Liver (tissue), 9 donors: ENCODE results near the gene MNS1. TPM values are rescaled to one million over a fixed set of nuclear protein-coding genes. Genes with fewer than 3 reads are reported as not detected.
"Not testable (repeated sequence)": the region's sequence is repeated elsewhere in the genome, so short reads cannot be mapped to it uniquely, and the experiment has no call there.

Source experiments
- DNase-seq: peaks from one replicate; pipeline ENCODE4 v3.0.0-alpha.2; 2017; ENCODE audit warnings: low spot score
- H3K27ac ChIP-seq, 2 donors: one replicate each; pipeline ENCODE4 v1.7.0; 2013; ENCODE audit warnings: inconsistent platforms in 2 of 2, low read length in 2 of 2, control low read depth in 1 of 2, low read depth in 1 of 2, mild to moderate bottlenecking in 1 of 2
- H3K27me3 ChIP-seq, 4 donors: one replicate each; pipeline versions ENCODE4 v1.6.1 to v1.7.0; 2013; ENCODE audit warnings: low read length in 3 of 4, inconsistent platforms in 1 of 4, mild to moderate bottlenecking in 1 of 4, moderate library complexity in 1 of 4; ENCODE audit not compliant: control insufficient read depth in 4 of 4, insufficient read depth in 4 of 4
- H3K36me3 ChIP-seq, 4 donors: one replicate each; pipeline versions ENCODE4 v1.6.1 to v1.7.0; 2013; ENCODE audit warnings: low read length in 3 of 4, mild to moderate bottlenecking in 3 of 4, low read depth in 1 of 4, moderate library complexity in 1 of 4; ENCODE audit not compliant: control insufficient read depth in 4 of 4, insufficient read depth in 3 of 4
- H3K4me1 ChIP-seq, 4 donors: one replicate each; pipeline versions ENCODE4 v1.6.1 to v1.7.0; 2013; ENCODE audit warnings: low read length in 3 of 4, mild to moderate bottlenecking in 3 of 4, moderate library complexity in 1 of 4; ENCODE audit not compliant: control insufficient read depth in 4 of 4, insufficient read depth in 4 of 4
- H3K4me3 ChIP-seq, 3 donors: one replicate each; pipeline versions ENCODE4 v1.6.1 to v1.7.0; 2013; ENCODE audit warnings: low read length in 3 of 3, control low read depth in 1 of 3, low read depth in 1 of 3, mild to moderate bottlenecking in 1 of 3
- H3K9ac ChIP-seq, 2 donors: one replicate each; pipeline ENCODE4 v1.7.0; 2013; ENCODE audit warnings: low read length in 2 of 2, mild to moderate bottlenecking in 2 of 2, moderate library complexity in 2 of 2, control low read depth in 1 of 2, low read depth in 1 of 2
- H3K9me3 ChIP-seq, 4 donors: one replicate each; pipeline versions ENCODE4 v1.6.1 to v1.7.0; 2013; ENCODE audit warnings: low read length in 3 of 4; ENCODE audit not compliant: control insufficient read depth in 4 of 4
- CTCF ChIP-seq: fragments of 150-350 bp; IDR thresholded peaks from 2 replicates; pipeline ENCODE4 v1.5.1; 2017; ENCODE audit warnings: improper control_type of control experiment, low read depth, low read length; ENCODE audit not compliant: missing input control
- EGR1 ChIP-seq, 2 donors: IDR thresholded peaks; 2 replicates each; pipeline ENCODE4 v1.6.1; 2016 to 2018; ENCODE audit warnings: antibody characterized with exemption in 2 of 2, low read depth in 2 of 2
- FOXA1 ChIP-seq: IDR thresholded peaks from 2 replicates; pipeline ENCODE4 v1.6.1; 2016; ENCODE audit warnings: antibody characterized with exemption
- FOXA2 ChIP-seq: IDR thresholded peaks from 2 replicates; pipeline ENCODE4 v1.6.1; 2016; ENCODE audit warnings: antibody characterized with exemption
- GABPA ChIP-seq, 2 donors: IDR thresholded peaks in 1 of 2; conservative IDR thresholded peaks in 1 of 2; 2 replicates each; pipeline ENCODE4 v1.6.1; 2016; ENCODE audit warnings: antibody characterized with exemption in 2 of 2, mild to moderate bottlenecking in 1 of 2, moderate library complexity in 1 of 2
- HNF4A ChIP-seq, 2 donors: conservative IDR thresholded peaks; 2 replicates each; pipeline ENCODE4 v1.6.1; 2016; ENCODE audit warnings: antibody characterized with exemption in 2 of 2, mild to moderate bottlenecking in 2 of 2
- JUND ChIP-seq, 2 donors: IDR thresholded peaks; 2 replicates each; pipeline ENCODE4 v1.6.1; 2016; ENCODE audit warnings: antibody characterized with exemption in 2 of 2
- MAX ChIP-seq: IDR thresholded peaks from 2 replicates; pipeline ENCODE4 v1.6.1; 2016; ENCODE audit warnings: antibody characterized with exemption
- NR2F2 ChIP-seq: IDR thresholded peaks from 2 replicates; pipeline ENCODE4 v1.6.1; 2016; ENCODE audit warnings: antibody characterized with exemption
- RAD21 ChIP-seq, 2 donors: IDR thresholded peaks; 2 replicates each; pipeline ENCODE4 v1.6.1; 2016; ENCODE audit warnings: antibody characterized with exemption in 2 of 2, mild to moderate bottlenecking in 2 of 2
- REST ChIP-seq: IDR thresholded peaks from 2 replicates; pipeline ENCODE4 v1.6.1; 2016; ENCODE audit warnings: antibody characterized with exemption, mild to moderate bottlenecking
- RXRA ChIP-seq, 2 donors: IDR thresholded peaks; 2 replicates each; pipeline ENCODE4 v1.6.1; 2017 to 2018; ENCODE audit warnings: antibody characterized with exemption in 2 of 2, mild to moderate bottlenecking in 1 of 2
- SP1 ChIP-seq: IDR thresholded peaks from 2 replicates; pipeline ENCODE4 v1.6.1; 2018; ENCODE audit warnings: antibody characterized with exemption, mild to moderate bottlenecking
- TAF1 ChIP-seq: conservative IDR thresholded peaks from 2 replicates; pipeline ENCODE4 v1.6.1; 2016; ENCODE audit warnings: antibody characterized with exemption, mild to moderate bottlenecking
- YY1 ChIP-seq: IDR thresholded peaks from 2 replicates; pipeline ENCODE4 v1.6.1; 2016; ENCODE audit warnings: antibody characterized with exemption, mild to moderate bottlenecking
- WGBS: extraction: QIAGEN DNeasy Blood & Tissue Kit; methylation state at CpG from one replicate; pipeline ENCODE4 v1.1.7; 2013; 5-methylcytosine and 5-hydroxymethylcytosine counted together
- polyA plus RNA-seq, 2 donors: library from polyadenylated mRNA; stranded (reverse) in 1 of 2; unstranded in 1 of 2; fragments of 200-250 nt in 1 of 2; fragments of >200 nt in 1 of 2; fragmentation: Nextera tagmentation in 1 of 2; extraction: Ambion mirVana in 1 of 2; gene quantifications; one replicate each; pipeline versions ENCODE4 v1.2.1 to v1.2.3, GENCODE V29; 2013 to 2015
- total RNA-seq, 2 donors: library from RNA; depleted of rRNA; stranded (reverse); fragments of >200 nt; gene quantifications; one replicate each; pipeline ENCODE4 v1.2.3, GENCODE V29; 2014
- TF ChIP-seq, protein P1 (sequence below): IDR thresholded peaks from 2 replicates; pipeline ENCODE4 v1.6.1; 2016; ENCODE audit warnings: antibody characterized with exemption
- TF ChIP-seq, protein P2 (sequence below): IDR thresholded peaks from 2 replicates; pipeline ENCODE4 v1.6.1; 2016; ENCODE audit warnings: antibody characterized with exemption
- donor health status: healthy.
- donor health status: healthy.
- donor health status: healthy.
- donor health status: healthy.
- donor health status: healthy.

The MNS1 gene
- total and polyA plus RNA-seq, 4 donors: 0.08 to 1.3 (median 0.41) TPM

- H3K9ac ChIP-seq: no peak overlapping the region
- no peak overlapping the region for H3K27ac ChIP-seq
- no peaks in the 10 kb centered on the region for H3K4me1 ChIP-seq
- TF ChIP-seq MAX (no peak), TAF1 (no peak), NR2F2 (no peak), HNF4A (conservative IDR thresholded peaks at IDR 0.05) (no peak), REST (no peak), SP1 (no peak), FOXA2 (no peak), GABPA (IDR thresholded peaks at IDR 0.05 in 1 of 2, conservative IDR thresholded peaks at IDR 0.05 in 1 of 2) (no peak), JUND (IDR thresholded peaks at IDR 0.05) (no peak), EGR1 (IDR thresholded peaks at IDR 0.05; ENCODE audit: low read depth in 2 of 2) (no peak), CTCF (no peak), RAD21 (IDR thresholded peaks at IDR 0.05) (no peak)
- TF ChIP-seq, protein P1, sequence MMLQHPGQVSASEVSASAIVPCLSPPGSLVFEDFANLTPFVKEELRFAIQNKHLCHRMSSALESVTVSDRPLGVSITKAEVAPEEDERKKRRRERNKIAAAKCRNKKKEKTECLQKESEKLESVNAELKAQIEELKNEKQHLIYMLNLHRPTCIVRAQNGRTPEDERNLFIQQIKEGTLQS: no peak
- TF ChIP-seq, protein P2, sequence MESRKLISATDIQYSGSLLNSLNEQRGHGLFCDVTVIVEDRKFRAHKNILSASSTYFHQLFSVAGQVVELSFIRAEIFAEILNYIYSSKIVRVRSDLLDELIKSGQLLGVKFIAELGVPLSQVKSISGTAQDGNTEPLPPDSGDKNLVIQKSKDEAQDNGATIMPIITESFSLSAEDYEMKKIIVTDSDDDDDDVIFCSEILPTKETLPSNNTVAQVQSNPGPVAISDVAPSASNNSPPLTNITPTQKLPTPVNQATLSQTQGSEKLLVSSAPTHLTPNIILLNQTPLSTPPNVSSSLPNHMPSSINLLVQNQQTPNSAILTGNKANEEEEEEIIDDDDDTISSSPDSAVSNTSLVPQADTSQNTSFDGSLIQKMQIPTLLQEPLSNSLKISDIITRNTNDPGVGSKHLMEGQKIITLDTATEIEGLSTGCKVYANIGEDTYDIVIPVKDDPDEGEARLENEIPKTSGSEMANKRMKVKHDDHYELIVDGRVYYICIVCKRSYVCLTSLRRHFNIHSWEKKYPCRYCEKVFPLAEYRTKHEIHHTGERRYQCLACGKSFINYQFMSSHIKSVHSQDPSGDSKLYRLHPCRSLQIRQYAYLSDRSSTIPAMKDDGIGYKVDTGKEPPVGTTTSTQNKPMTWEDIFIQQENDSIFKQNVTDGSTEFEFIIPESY: no peak
- H3K4me3 ChIP-seq: no peak overlapping the region
- DNase-seq: no peak
- H3K27me3 ChIP-seq: no peaks in the 10 kb centered on the region
- H3K36me3 ChIP-seq: no peaks in the 10 kb centered on the region
- H3K9me3 ChIP-seq: no peaks in the 10 kb centered on the region
- WGBS: 86% methylated on average over 2 of the region's 2 CpGs
Observed at GRCh38 chr15:56411122-56411749, 53.7 kb downstream of the MNS1 start.

DNA sequence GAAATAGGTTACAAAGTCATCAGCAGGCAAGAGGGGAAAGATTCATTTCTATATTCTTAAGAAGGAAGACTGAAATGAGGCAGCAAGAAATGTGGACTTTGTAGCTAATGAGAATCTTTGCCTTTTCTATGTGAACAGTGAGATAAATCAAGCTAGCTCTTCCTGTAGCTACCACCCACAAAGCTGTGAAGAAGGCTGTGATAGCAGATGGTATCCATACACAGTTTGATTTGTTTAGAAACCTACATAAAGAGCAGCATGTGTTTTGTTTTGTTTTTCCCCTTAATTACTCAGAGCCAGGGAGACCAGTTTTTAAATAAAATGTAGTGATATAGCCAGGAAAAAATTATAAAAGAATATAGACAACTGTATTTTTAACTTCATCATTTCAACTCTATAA, 54.2 kb downstream of the MNS1 start:
- H3K4me1 ChIP-seq: no peaks in the 10 kb centered on the region
- H3K9ac ChIP-seq: no peak overlapping the region
- no peaks in the 10 kb centered on the region for H3K9me3 ChIP-seq
- H3K36me3 ChIP-seq: no peaks in the 10 kb centered on the region
- no peak overlapping the region for H3K27ac ChIP-seq
- TF ChIP-seq NR2F2 (no peak), MAX (no peak), YY1 (no peak), FOXA1 (no peak), GABPA (IDR thresholded peaks at IDR 0.05 in 1 of 2, conservative IDR thresholded peaks at IDR 0.05 in 1 of 2) (no peak), EGR1 (IDR thresholded peaks at IDR 0.05; ENCODE audit: low read depth in 2 of 2) (no peak), HNF4A (conservative IDR thresholded peaks at IDR 0.05) (no peak), RXRA (IDR thresholded peaks at IDR 0.05) (no peak), SP1 (no peak), JUND (IDR thresholded peaks at IDR 0.05) (no peak), TAF1 (no peak), FOXA2 (no peak), RAD21 (IDR thresholded peaks at IDR 0.05) (no peak)
- TF ChIP-seq, protein P2: no peak
- TF ChIP-seq, protein P1: no peak
- H3K27me3 ChIP-seq: no peaks in the 10 kb centered on the region
- H3K4me3 ChIP-seq: no peak overlapping the region
- DNase-seq: no peak

- not testable (repeated sequence) for DNase-seq, H3K36me3 ChIP-seq, H3K4me3 ChIP-seq, H3K9ac ChIP-seq, H3K27ac ChIP-seq, H3K27me3 ChIP-seq, H3K4me1 ChIP-seq, H3K9me3 ChIP-seq
- 97% methylated on average over 11 of the region's 11 CpGs for WGBS
Observed at GRCh38 chr15:56399209-56399608, 65.7 kb downstream of the MNS1 start.
